HCT116 (cell line): ENCODE results near the gene PRM2. TPM values are rescaled to one million over a fixed set of nuclear protein-coding genes. Genes with fewer than 3 reads are reported as not detected.

Experiments used
- ATAC-seq: fragments of 200-7000 bp; cut with Tn5 transposase; 2 replicates; pipeline ENCODE4 v1.9.1; 2020; ENCODE audit warnings: mild to moderate bottlenecking, moderate library complexity
- BruUV-seq: library from RNA; stranded (reverse); fragments of 400-500 nt; replicated peaks from 2 replicates; lab custom pipeline; 2021; lab: Mats Ljungman, UMichigan
- CTCF ChIA-PET: fragments of 300-600 bp; sonication (Branson Sonifier 250); formaldehyde crosslinking; loops from one replicate; lab custom pipeline; 2021; ENCODE audit warnings: antibody characterized with exemption; lab: Charles Lee
- POLR2A ChIA-PET: fragments of 300-600, 350-600 bp; sonication (Branson Sonifier 250); formaldehyde crosslinking; loops from one replicate; lab custom pipeline; 2021; ENCODE audit warnings: antibody characterized with exemption; lab: Charles Lee
- RAD21 ChIA-PET, 2 experiments: fragments of 300-600 bp; sonication (Branson Sonifier 250); formaldehyde crosslinking; loops; one replicate each; lab custom pipeline; 2023; ENCODE audit warnings: low total read pairs in 2 of 2; ENCODE audit not compliant: uncharacterized antibody in 2 of 2, unreplicated experiment in 2 of 2, low non-redundant PET in 1 of 2; lab: Charles Lee
- DNase-seq: peaks from one replicate; pipeline ENCODE4 v3.0.0-alpha.2; 2010; ENCODE audit warnings: low read depth, low spot score
- H2AFZ ChIP-seq: fragments of 200-600 bp; shearing (Covaris generic), sonication (generic); 2 replicates; pipeline ENCODE4 v1.6.1; 2017; ENCODE audit warnings: low read depth, mixed run types, mixed read lengths, antibody characterized with exemption, low read length; ENCODE audit not compliant: poor library complexity, severe bottlenecking
- H3K27ac ChIP-seq: 2 replicates; pipeline ENCODE4 v1.5.1; 2012; ENCODE audit warnings: low read depth, low read length
- H3K27me3 ChIP-seq: fragments of 200-600 bp; sonication (generic); 2 replicates; pipeline ENCODE4 v1.6.1; 2016; ENCODE audit warnings: mixed run types, low read length, mixed read lengths; ENCODE audit not compliant: insufficient read depth
- H3K36me3 ChIP-seq, 2 experiments: fragments of 200-500 bp in 1 of 2; fragments of 200-600 bp in 1 of 2; sonication (Bioruptor generic) in 1 of 2; sonication (generic) in 1 of 2; 2 replicates each; pipeline versions ENCODE4 v1.5.1 to v1.6.1; 2014 to 2016; ENCODE audit warnings: low read length in 2 of 2, inconsistent platforms in 1 of 2, mixed read lengths in 1 of 2, mixed run types in 1 of 2; ENCODE audit not compliant: insufficient read depth in 2 of 2, control insufficient read depth in 1 of 2
- H3K4me1 ChIP-seq, 2 experiments: fragments of 200-600 bp in 1 of 2; sonication (generic) in 1 of 2; 2 replicates each; pipeline versions ENCODE4 v1.5.1 to v1.6.1; 2012 to 2017; ENCODE audit warnings: low read length in 2 of 2, inconsistent platforms in 1 of 2, mild to moderate bottlenecking in 1 of 2, mixed read lengths in 1 of 2, mixed run types in 1 of 2, moderate library complexity in 1 of 2; ENCODE audit not compliant: insufficient read depth in 2 of 2, control insufficient read depth in 1 of 2
- H3K4me2 ChIP-seq: fragments of 200-600 bp; sonication (generic); 2 replicates; pipeline ENCODE4 v1.6.1; 2017; ENCODE audit warnings: mixed run types, low read length, mixed read lengths
- H3K4me3 ChIP-seq, 2 experiments: fragments of 200-600 bp in 1 of 2; sonication (generic) in 1 of 2; replicated peaks in 1 of 2; 2 replicates each; pipeline ENCODE4 v1.5.1; 2011 to 2016; ENCODE audit warnings: low read length in 2 of 2, control low read depth in 1 of 2, low read depth in 1 of 2, mild to moderate bottlenecking in 1 of 2, mixed read lengths in 1 of 2, mixed run types in 1 of 2
- H3K79me2 ChIP-seq: fragments of 200-600 bp; sonication (generic); 2 replicates; pipeline ENCODE4 v1.6.1; 2017; ENCODE audit warnings: mild to moderate bottlenecking, mixed run types, low read length, moderate library complexity, mixed read lengths; ENCODE audit not compliant: insufficient read depth
- H3K9ac ChIP-seq: fragments of 200-600 bp; sonication (generic); 2 replicates; pipeline ENCODE4 v1.6.1; 2016; ENCODE audit warnings: low read length, mixed read lengths
- H3K9me2 ChIP-seq: fragments of 200-600 bp; sonication (generic), shearing (Covaris generic); 2 replicates; pipeline ENCODE4 v1.6.1; 2017; ENCODE audit warnings: mixed run types, mild to moderate bottlenecking, moderate library complexity; ENCODE audit not compliant: insufficient read depth
- H3K9me3 ChIP-seq, 2 experiments: fragments of 200-500 bp in 1 of 2; fragments of 200-600 bp in 1 of 2; sonication (Bioruptor generic) in 1 of 2; sonication (generic) in 1 of 2; 2 replicates each; pipeline ENCODE4 v1.6.1; 2014 to 2017; ENCODE audit warnings: low read length in 2 of 2, mixed read lengths in 2 of 2, inconsistent platforms in 1 of 2, low read depth in 1 of 2, mild to moderate bottlenecking in 1 of 2, mixed run types in 1 of 2, moderate library complexity in 1 of 2; ENCODE audit not compliant: control insufficient read depth in 1 of 2, insufficient read depth in 1 of 2
- H4K20me1 ChIP-seq: fragments of 200-600 bp; sonication (generic), shearing (Covaris generic); 2 replicates; pipeline ENCODE4 v1.6.1; 2017; ENCODE audit warnings: mixed run types, mild to moderate bottlenecking, moderate library complexity; ENCODE audit not compliant: insufficient read depth
- ELF1 ChIP-seq: IDR thresholded peaks from 2 replicates; pipeline ENCODE4 v1.6.1; 2012; ENCODE audit warnings: low read depth, borderline replicate concordance
- EZH2 ChIP-seq: fragments of 200-600 bp; sonication (generic); IDR thresholded peaks from 2 replicates; pipeline ENCODE4 v1.6.1; 2017; ENCODE audit warnings: antibody characterized with exemption, mixed run types
- EZH2phosphoT487 ChIP-seq: fragments of 200-600 bp; IDR thresholded peaks from 2 replicates; pipeline ENCODE4 v1.6.1; 2018; ENCODE audit warnings: antibody characterized with exemption, borderline replicate concordance
- FOSL1 ChIP-seq: IDR thresholded peaks from 2 replicates; pipeline ENCODE4 v1.6.1; 2012; ENCODE audit warnings: low read depth
- JUND ChIP-seq: IDR thresholded peaks from 2 replicates; pipeline ENCODE4 v1.6.1; 2012
- POLR2A ChIP-seq: IDR thresholded peaks from 2 replicates; pipeline ENCODE4 v1.7.0; 2011; ENCODE audit warnings: borderline replicate concordance; ENCODE audit not compliant: insufficient read depth, insufficient read length; ENCODE audit errors: extremely low read depth
- RAD21 ChIP-seq: IDR thresholded peaks from 2 replicates; pipeline ENCODE4 v1.6.1; 2012; ENCODE audit warnings: low read depth, mild to moderate bottlenecking
- SRF ChIP-seq: IDR thresholded peaks from 2 replicates; pipeline ENCODE4 v1.6.1; 2012; ENCODE audit warnings: low read depth
- ZNF274 ChIP-seq: fragments of 200-500 bp; sonication (Bioruptor generic); IDR thresholded peaks from 2 replicates; pipeline ENCODE4 v1.6.1; 2014; ENCODE audit warnings: mild to moderate bottlenecking, low read depth, low read length, inconsistent platforms
- intact Hi-C: fragments of 100-400 bp; cut with micrococcal nuclease; formaldehyde crosslinking; loops from 2 replicates; pipeline ENCODE4 v1.10.0; 2022
- total RNA-seq: library from RNA; stranded (reverse); gene quantifications from one replicate; pipeline ENCODE4 v1.2.1, GENCODE V29; 2021; ENCODE audit not compliant: unreplicated experiment
- TF ChIP-seq, protein P1 (sequence below): IDR thresholded peaks from 2 replicates; pipeline ENCODE4 v1.6.1; 2011; ENCODE audit warnings: mild to moderate bottlenecking, low read length, moderate library complexity; ENCODE audit not compliant: insufficient replicate concordance; ENCODE audit errors: extremely low read depth
- TF ChIP-seq, protein P2 (sequence below): IDR thresholded peaks from 2 replicates; pipeline ENCODE4 v1.6.1; 2012
- TF ChIP-seq, protein P3 (sequence below), 3 experiments: fragments of 200-600 bp in 1 of 3; sonication (generic) in 1 of 3; IDR thresholded peaks in 2 of 3; conservative IDR thresholded peaks in 1 of 3; 2 replicates each; pipeline ENCODE4 v1.5.1; 2012 to 2017; ENCODE audit warnings: low read depth in 2 of 3, low read length in 2 of 3, antibody characterized with exemption in 1 of 3, borderline replicate concordance in 1 of 3, control low read depth in 1 of 3, mild to moderate bottlenecking in 1 of 3, mixed read lengths in 1 of 3, mixed run types in 1 of 3, moderate library complexity in 1 of 3; ENCODE audit not compliant: insufficient read depth in 1 of 3

The PRM2 gene
- total RNA-seq, 1 experiment from 2014 or later, result not detected

DNA sequence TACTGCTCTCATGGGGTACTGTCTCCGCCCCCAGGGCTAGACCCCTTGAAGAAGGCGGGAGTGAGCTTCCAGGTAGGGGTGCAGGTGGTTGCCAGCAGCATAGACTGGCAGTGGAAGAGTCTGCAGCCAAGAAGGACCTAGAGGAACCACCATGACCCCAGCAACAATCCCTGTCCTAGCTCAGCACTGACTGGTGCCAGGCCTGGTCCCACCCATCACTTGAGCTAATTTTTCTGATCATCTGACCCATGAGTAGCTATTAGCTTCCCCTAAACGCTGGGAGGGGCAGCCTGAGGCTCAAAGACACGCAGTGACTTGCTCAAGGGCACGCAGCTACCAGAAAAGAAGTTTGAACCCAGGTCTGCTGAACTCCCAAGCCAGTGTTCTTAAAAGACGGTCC is 3.8 kb downstream of the PRM2 start:
- ChIA-PET RAD21 (no interaction called here), CTCF (no interaction called here), POLR2A (interaction anchor here (1.4 kb wide), 1 partner anchor 17 kb away, joined by 5 read pairs; the partner anchor contains the start of gene SOCS1)
- Histone ChIP-seq H3K79me2 (no peaks in the 10 kb centered on the region), H3K9ac (no peak overlapping the region), H3K9me2 (no peaks in the 10 kb centered on the region), H3K9me3 (no peaks in the 10 kb centered on the region), H3K4me1 (no peaks in the 10 kb centered on the region), H3K4me3 (no peak overlapping the region), H3K27ac (no peak overlapping the region), H3K27me3 (no peaks in the 10 kb centered on the region), H3K4me2 (no peak overlapping the region), H3K36me3 (no peaks in the 10 kb centered on the region), H4K20me1 (no peaks in the 10 kb centered on the region), H2AFZ (no peak overlapping the region)
- no peak for ATAC-seq
- intact Hi-C loops, result no loop called here
- no TSS peak for BruUV-seq
- no peak for TF ChIP-seq POLR2A
- no peak for TF ChIP-seq EZH2
- no peak for TF ChIP-seq FOSL1
- TF ChIP-seq JUND, result no peak
- no peak for TF ChIP-seq SRF
- TF ChIP-seq, protein P1, sequence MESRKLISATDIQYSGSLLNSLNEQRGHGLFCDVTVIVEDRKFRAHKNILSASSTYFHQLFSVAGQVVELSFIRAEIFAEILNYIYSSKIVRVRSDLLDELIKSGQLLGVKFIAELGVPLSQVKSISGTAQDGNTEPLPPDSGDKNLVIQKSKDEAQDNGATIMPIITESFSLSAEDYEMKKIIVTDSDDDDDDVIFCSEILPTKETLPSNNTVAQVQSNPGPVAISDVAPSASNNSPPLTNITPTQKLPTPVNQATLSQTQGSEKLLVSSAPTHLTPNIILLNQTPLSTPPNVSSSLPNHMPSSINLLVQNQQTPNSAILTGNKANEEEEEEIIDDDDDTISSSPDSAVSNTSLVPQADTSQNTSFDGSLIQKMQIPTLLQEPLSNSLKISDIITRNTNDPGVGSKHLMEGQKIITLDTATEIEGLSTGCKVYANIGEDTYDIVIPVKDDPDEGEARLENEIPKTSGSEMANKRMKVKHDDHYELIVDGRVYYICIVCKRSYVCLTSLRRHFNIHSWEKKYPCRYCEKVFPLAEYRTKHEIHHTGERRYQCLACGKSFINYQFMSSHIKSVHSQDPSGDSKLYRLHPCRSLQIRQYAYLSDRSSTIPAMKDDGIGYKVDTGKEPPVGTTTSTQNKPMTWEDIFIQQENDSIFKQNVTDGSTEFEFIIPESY, result no peak
- no peak for TF ChIP-seq ELF1
- TF ChIP-seq, protein P2, sequence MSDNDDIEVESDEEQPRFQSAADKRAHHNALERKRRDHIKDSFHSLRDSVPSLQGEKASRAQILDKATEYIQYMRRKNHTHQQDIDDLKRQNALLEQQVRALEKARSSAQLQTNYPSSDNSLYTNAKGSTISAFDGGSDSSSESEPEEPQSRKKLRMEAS, result no peak
- no peak for TF ChIP-seq EZH2phosphoT487
- TF ChIP-seq, protein P3, sequence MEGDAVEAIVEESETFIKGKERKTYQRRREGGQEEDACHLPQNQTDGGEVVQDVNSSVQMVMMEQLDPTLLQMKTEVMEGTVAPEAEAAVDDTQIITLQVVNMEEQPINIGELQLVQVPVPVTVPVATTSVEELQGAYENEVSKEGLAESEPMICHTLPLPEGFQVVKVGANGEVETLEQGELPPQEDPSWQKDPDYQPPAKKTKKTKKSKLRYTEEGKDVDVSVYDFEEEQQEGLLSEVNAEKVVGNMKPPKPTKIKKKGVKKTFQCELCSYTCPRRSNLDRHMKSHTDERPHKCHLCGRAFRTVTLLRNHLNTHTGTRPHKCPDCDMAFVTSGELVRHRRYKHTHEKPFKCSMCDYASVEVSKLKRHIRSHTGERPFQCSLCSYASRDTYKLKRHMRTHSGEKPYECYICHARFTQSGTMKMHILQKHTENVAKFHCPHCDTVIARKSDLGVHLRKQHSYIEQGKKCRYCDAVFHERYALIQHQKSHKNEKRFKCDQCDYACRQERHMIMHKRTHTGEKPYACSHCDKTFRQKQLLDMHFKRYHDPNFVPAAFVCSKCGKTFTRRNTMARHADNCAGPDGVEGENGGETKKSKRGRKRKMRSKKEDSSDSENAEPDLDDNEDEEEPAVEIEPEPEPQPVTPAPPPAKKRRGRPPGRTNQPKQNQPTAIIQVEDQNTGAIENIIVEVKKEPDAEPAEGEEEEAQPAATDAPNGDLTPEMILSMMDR (IDR thresholded peaks at IDR 0.05 in 2 of 3, conservative IDR thresholded peaks at IDR 0.05 in 1 of 3; ENCODE audit: borderline replicate concordance in 1 of 3, insufficient read depth in 1 of 3, low read depth in 2 of 3, low read length in 2 of 3), result no peak
- TF ChIP-seq ZNF274, result no peak
- TF ChIP-seq RAD21, result no peak
- DNase-seq, result no peak
